Tibial nerve (tissue), 4 donors: ENCODE data around the gene LGALS9B.
"Not testable (repeated sequence)": the region's sequence is repeated elsewhere in the genome, so short reads cannot be mapped to it uniquely, and the experiment has no call there.

Experiments
- EP300 ChIP-seq, 2 donors: sonication (generic); formaldehyde crosslinking; IDR thresholded peaks; one replicate each; pipeline ENCODE4 v1.6.1; 2017; ENCODE audit warnings: antibody characterized with exemption in 2 of 2, mild to moderate bottlenecking in 1 of 2
- POLR2A ChIP-seq, 2 donors: fragments of 450-650 bp; IDR thresholded peaks; one replicate each; pipeline ENCODE4 v1.6.1; 2017; ENCODE audit warnings: antibody characterized with exemption in 2 of 2, mild to moderate bottlenecking in 2 of 2, moderate library complexity in 2 of 2
- TF ChIP-seq, protein P1 (sequence below), 5 experiments: fragments of 200-600 bp in 3 of 5; fragments of 450-650 bp in 2 of 5; sonication (generic) in 3 of 5; IDR thresholded peaks; one replicate each; pipeline ENCODE4 v1.5.1; 2016 to 2019; ENCODE audit warnings: antibody characterized with exemption in 5 of 5, mild to moderate bottlenecking in 3 of 5, moderate library complexity in 2 of 5

GRCh38 chr17:20443632-20444031 is 23.7 kb downstream of the LGALS9B start:
- not testable (repeated sequence) for TF ChIP-seq POLR2A, EP300 (IDR thresholded peaks at IDR 0.05)
- TF ChIP-seq, protein P1, sequence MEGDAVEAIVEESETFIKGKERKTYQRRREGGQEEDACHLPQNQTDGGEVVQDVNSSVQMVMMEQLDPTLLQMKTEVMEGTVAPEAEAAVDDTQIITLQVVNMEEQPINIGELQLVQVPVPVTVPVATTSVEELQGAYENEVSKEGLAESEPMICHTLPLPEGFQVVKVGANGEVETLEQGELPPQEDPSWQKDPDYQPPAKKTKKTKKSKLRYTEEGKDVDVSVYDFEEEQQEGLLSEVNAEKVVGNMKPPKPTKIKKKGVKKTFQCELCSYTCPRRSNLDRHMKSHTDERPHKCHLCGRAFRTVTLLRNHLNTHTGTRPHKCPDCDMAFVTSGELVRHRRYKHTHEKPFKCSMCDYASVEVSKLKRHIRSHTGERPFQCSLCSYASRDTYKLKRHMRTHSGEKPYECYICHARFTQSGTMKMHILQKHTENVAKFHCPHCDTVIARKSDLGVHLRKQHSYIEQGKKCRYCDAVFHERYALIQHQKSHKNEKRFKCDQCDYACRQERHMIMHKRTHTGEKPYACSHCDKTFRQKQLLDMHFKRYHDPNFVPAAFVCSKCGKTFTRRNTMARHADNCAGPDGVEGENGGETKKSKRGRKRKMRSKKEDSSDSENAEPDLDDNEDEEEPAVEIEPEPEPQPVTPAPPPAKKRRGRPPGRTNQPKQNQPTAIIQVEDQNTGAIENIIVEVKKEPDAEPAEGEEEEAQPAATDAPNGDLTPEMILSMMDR (IDR thresholded peaks at IDR 0.05): not testable (repeated sequence)
